B cell (primary cell): ENCODE results near the gene AGBL2.

Source experiments
- CTCF ChIP-seq: fragments of 200-600 bp; IDR thresholded peaks from one replicate; pipeline ENCODE4 v1.8.0; 2022; ENCODE audit warnings: antibody characterized with exemption, mild to moderate bottlenecking
- EZH2 ChIP-seq: IDR thresholded peaks from 2 replicates; pipeline ENCODE4 v1.6.1; 2012; ENCODE audit warnings: borderline replicate concordance, low read depth, mild to moderate bottlenecking, moderate library complexity, low read length; ENCODE audit not compliant: insufficient read depth, poor library complexity, severe bottlenecking

GRCh38 chr11:47756208-47756607 lies 41.0 kb upstream of the AGBL2 start:
- TF ChIP-seq CTCF (no peak), EZH2 (no peak)
